H1 (cell line): Measurements from ENCODE around the gene CCDC12. TPM values are rescaled to one million over a fixed set of nuclear protein-coding genes. Genes with fewer than 3 reads are reported as not detected.
A peak's percentile ranks its signal among the peaks of the same experiment; 100 is the strongest.

ENCODE experiments used
- CTCF ChIA-PET: fragments of 300-600 bp; sonication (Branson Sonifier 250); formaldehyde crosslinking; loops from one replicate; lab custom pipeline; 2021; ENCODE audit not compliant: partially characterized antibody; lab: Charles Lee
- POLR2A ChIA-PET: fragments of 300-600 bp; sonication (Branson Sonifier 250); formaldehyde crosslinking; loops from one replicate; lab custom pipeline; 2021; ENCODE audit warnings: inconsistent platforms; ENCODE audit not compliant: partially characterized antibody; lab: Charles Lee
- DNase-seq, 2 experiments: peaks; one replicate each; pipeline versions ENCODE4 v3.0.0 to v3.0.0-alpha.2; 2010 to 2022; ENCODE audit warnings: low spot score in 2 of 2, low read depth in 1 of 2, mixed read lengths in 1 of 2
- FAIRE-seq: peaks from 2 replicates; lab custom pipeline; 2011; peaks lifted over from hg19 to GRCh38; lab: Jason Lieb, UNC
- H2AFZ ChIP-seq: 2 replicates; pipeline ENCODE4 v1.8.1; 2012; ENCODE audit warnings: low read length, inconsistent platforms
- H2AK5ac ChIP-seq: 2 replicates; pipeline ENCODE4 v1.6.1; 2013; ENCODE audit warnings: low read depth, low read length
- H2BK120ac ChIP-seq: replicated peaks from 2 replicates; pipeline ENCODE3; 2013; ENCODE audit warnings: low read depth, low read length, inconsistent platforms
- H2BK12ac ChIP-seq: 2 replicates; pipeline ENCODE4 v1.6.1; 2013; ENCODE audit warnings: low read depth, low read length
- H2BK15ac ChIP-seq: 2 replicates; pipeline ENCODE4 v1.6.1; 2013; ENCODE audit warnings: low read length
- H2BK20ac ChIP-seq: 2 replicates; pipeline ENCODE4 v1.6.1; 2013; ENCODE audit warnings: low read length
- H2BK5ac ChIP-seq: 2 replicates; pipeline ENCODE4 v1.6.1; 2013; ENCODE audit warnings: low read depth, low read length
- H3K14ac ChIP-seq: 2 replicates; pipeline ENCODE4 v1.6.1; 2013; ENCODE audit warnings: inconsistent platforms; ENCODE audit not compliant: insufficient read length
- H3K18ac ChIP-seq: 2 replicates; pipeline ENCODE4 v1.6.1; 2013; ENCODE audit warnings: low read length; ENCODE audit errors: extremely low read depth
- H3K23ac ChIP-seq: 2 replicates; pipeline ENCODE4 v1.6.1; 2013; ENCODE audit warnings: inconsistent platforms; ENCODE audit not compliant: insufficient read length
- H3K23me2 ChIP-seq: 2 replicates; pipeline ENCODE4 v1.6.1; 2013; ENCODE audit warnings: low read depth, low read length
- H3K27ac ChIP-seq: 2 replicates; pipeline ENCODE4 v1.6.1; 2011; ENCODE audit warnings: low read depth, low read length, inconsistent platforms
- H3K27me3 ChIP-seq, 4 experiments: replicated peaks in 1 of 4; 1 replicate in 1 of 4; 2 replicates in 3 of 4; pipeline versions ENCODE4 v1.6.1 to v1.8.1; 2011 to 2013; ENCODE audit warnings: low read length in 3 of 4, mild to moderate bottlenecking in 3 of 4, inconsistent platforms in 2 of 4, mixed read lengths in 2 of 4, moderate library complexity in 1 of 4; ENCODE audit not compliant: control insufficient read depth in 3 of 4, insufficient read depth in 3 of 4; ENCODE audit errors: extremely low read depth in 1 of 4
- H3K36me3 ChIP-seq, 4 experiments: 2 replicates each; pipeline versions ENCODE4 v1.6.1 to v1.8.1; 2011 to 2013; ENCODE audit warnings: mild to moderate bottlenecking in 4 of 4, low read length in 3 of 4, moderate library complexity in 2 of 4, control low read depth in 1 of 4, inconsistent platforms in 1 of 4; ENCODE audit not compliant: insufficient read depth in 4 of 4, control insufficient read depth in 2 of 4
- H3K4ac ChIP-seq: replicated peaks from 2 replicates; pipeline ENCODE3; 2013; ENCODE audit warnings: low read length, low read depth, mixed read lengths, inconsistent platforms; ENCODE audit not compliant: insufficient read length
- H3K4me1 ChIP-seq, 4 experiments: replicated peaks in 1 of 4; 1 replicate in 1 of 4; 2 replicates in 3 of 4; pipeline versions ENCODE4 v1.6.1 to v1.8.1; 2011 to 2013; ENCODE audit warnings: low read length in 3 of 4, inconsistent platforms in 2 of 4, mixed read lengths in 1 of 4; ENCODE audit not compliant: insufficient read depth in 4 of 4, control insufficient read depth in 3 of 4
- H3K4me2 ChIP-seq, 2 experiments: 2 replicates each; pipeline versions ENCODE4 v1.6.1 to v1.8.1; 2011 to 2013; ENCODE audit warnings: low read depth in 2 of 2, low read length in 2 of 2, control low read depth in 1 of 2, inconsistent platforms in 1 of 2, mild to moderate bottlenecking in 1 of 2; ENCODE audit not compliant: insufficient read depth in 1 of 2
- H3K4me3 ChIP-seq, 4 experiments: fragments of 200-600, 300-600 bp in 1 of 4; sonication (generic), shearing (Covaris generic), sonication (Bioruptor Twin) in 1 of 4; 2 replicates each; pipeline versions ENCODE4 v1.5.1 to v1.8.1; 2011 to 2016; ENCODE audit warnings: low read length in 4 of 4, low read depth in 3 of 4, control low read depth in 2 of 4, inconsistent platforms in 2 of 4, mild to moderate bottlenecking in 2 of 4, mixed read lengths in 1 of 4, moderate library complexity in 1 of 4; ENCODE audit not compliant: insufficient read depth in 2 of 4; ENCODE audit errors: extremely low read depth in 1 of 4
- H3K56ac ChIP-seq: replicated peaks from 2 replicates; pipeline ENCODE3; 2013; ENCODE audit warnings: low read depth, mild to moderate bottlenecking, mixed read lengths, low read length, inconsistent platforms; ENCODE audit not compliant: insufficient read length
- H3K79me1 ChIP-seq: 2 replicates; pipeline ENCODE4 v1.6.1; 2013; ENCODE audit warnings: low read depth, low read length, control low read depth
- H3K79me2 ChIP-seq, 2 experiments: 2 replicates each; pipeline versions ENCODE4 v1.6.1 to v1.8.1; 2012 to 2013; ENCODE audit warnings: low read length in 2 of 2, mild to moderate bottlenecking in 2 of 2, inconsistent platforms in 1 of 2; ENCODE audit not compliant: insufficient read depth in 2 of 2, control insufficient read depth in 1 of 2
- H3K9ac ChIP-seq, 4 experiments: replicated peaks in 1 of 4; 1 replicate in 1 of 4; 2 replicates in 3 of 4; pipeline versions ENCODE4 v1.6.1 to v1.8.1; 2011 to 2013; ENCODE audit warnings: low read depth in 3 of 4, low read length in 3 of 4, control low read depth in 2 of 4, mild to moderate bottlenecking in 2 of 4, moderate library complexity in 2 of 4, inconsistent platforms in 1 of 4; ENCODE audit errors: extremely low read depth in 1 of 4
- H3K9me3 ChIP-seq, 2 experiments: 2 replicates each; pipeline versions ENCODE4 v1.6.1 to v1.8.1; 2012 to 2013; ENCODE audit warnings: mild to moderate bottlenecking in 2 of 2, moderate library complexity in 2 of 2, control low read depth in 1 of 2, inconsistent platforms in 1 of 2, low read depth in 1 of 2, low read length in 1 of 2, mixed read lengths in 1 of 2; ENCODE audit not compliant: insufficient read depth in 2 of 2
- H4K20me1 ChIP-seq, 2 experiments: replicated peaks in 1 of 2; 2 replicates each; pipeline versions ENCODE3 to v1.8.1; 2011 to 2013; ENCODE audit warnings: inconsistent platforms in 2 of 2, low read length in 2 of 2, mild to moderate bottlenecking in 1 of 2; ENCODE audit not compliant: insufficient read depth in 2 of 2, control insufficient read depth in 1 of 2
- H4K5ac ChIP-seq: 2 replicates; pipeline ENCODE4 v1.6.1; 2013; ENCODE audit warnings: low read length, low read depth, mixed read lengths, inconsistent platforms; ENCODE audit not compliant: insufficient read length
- H4K8ac ChIP-seq: 2 replicates; pipeline ENCODE4 v1.8.0; 2013; ENCODE audit warnings: mild to moderate bottlenecking, moderate library complexity, low read length, inconsistent platforms; ENCODE audit not compliant: insufficient read depth; ENCODE audit errors: extremely low read depth
- H4K91ac ChIP-seq: replicated peaks from 2 replicates; pipeline ENCODE3; 2013; ENCODE audit warnings: low read length, mixed read lengths, inconsistent platforms; ENCODE audit not compliant: insufficient read length
- ASH2L ChIP-seq: fragments of 200-600, 300-600 bp; sonication (generic); IDR thresholded peaks from one replicate; pipeline ENCODE4 v1.7.1; 2017; ENCODE audit warnings: low read length
- KDM4A ChIP-seq: IDR thresholded peaks from one replicate; pipeline ENCODE4 v1.7.1; 2012; ENCODE audit warnings: low read depth, mild to moderate bottlenecking, moderate library complexity, low read length, inconsistent platforms; ENCODE audit not compliant: severe bottlenecking
- RAD21 ChIP-seq, 2 experiments: IDR thresholded peaks in 1 of 2; conservative IDR thresholded peaks in 1 of 2; 2 replicates each; pipeline ENCODE4 v1.6.1; 2011; ENCODE audit warnings: low read depth in 2 of 2, low read length in 2 of 2, improper control_type of control experiment in 1 of 2, inconsistent platforms in 1 of 2, mild to moderate bottlenecking in 1 of 2, moderate library complexity in 1 of 2
- WGBS, 2 experiments: shearing (Covaris generic) in 1 of 2; methylation state at CpG; one replicate each; pipeline versions ENCODE4 v1.1.6 to v1.1.7; 2013 to 2015; ENCODE audit warnings: low lambda C conversion rate in 2 of 2, mixed read lengths in 2 of 2, inconsistent platforms in 1 of 2, low coverage in 1 of 2, missing lambda C conversion rate in 1 of 2; ENCODE audit not compliant: insufficient replicate concordance in 2 of 2, insufficient coverage in 1 of 2, insufficient read length in 1 of 2; ENCODE audit errors: extremely low coverage in 1 of 2, missing lambda C conversion rate in 1 of 2; 5-methylcytosine and 5-hydroxymethylcytosine counted together
- polyA plus RNA-seq, 7 experiments: library from polyadenylated mRNA; depleted of rRNA in 3 of 7; stranded (reverse) in 5 of 7; unstranded in 2 of 7; fragments of >200 nt in 5 of 7; fragments of 200-250 nt in 2 of 7; gene quantifications; 1 replicate in 5 of 7; 2 replicates in 1 of 7; 4 replicates in 1 of 7; pipeline versions ENCODE4 v1.2.1 to v1.2.3, GENCODE V29; 2011 to 2013; ENCODE audit warnings: missing spikeins in 2 of 7, mixed read lengths in 2 of 7
- total RNA-seq: library from RNA; stranded (reverse); fragmentation: NEBNext Ultra II Directional; extraction: Animal tissue kit (Norgen Biotek cat#: 25700); gene quantifications from 2 replicates; pipeline ENCODE4 v1.2.1, GENCODE V29; 2021

The CCDC12 gene
- total and polyA plus RNA-seq, 2 of the 8 experiments (the other 6 are each of a cell fraction or from before 2014, with no cell fraction given), result 29.5 to 41.3 TPM

DNA sequence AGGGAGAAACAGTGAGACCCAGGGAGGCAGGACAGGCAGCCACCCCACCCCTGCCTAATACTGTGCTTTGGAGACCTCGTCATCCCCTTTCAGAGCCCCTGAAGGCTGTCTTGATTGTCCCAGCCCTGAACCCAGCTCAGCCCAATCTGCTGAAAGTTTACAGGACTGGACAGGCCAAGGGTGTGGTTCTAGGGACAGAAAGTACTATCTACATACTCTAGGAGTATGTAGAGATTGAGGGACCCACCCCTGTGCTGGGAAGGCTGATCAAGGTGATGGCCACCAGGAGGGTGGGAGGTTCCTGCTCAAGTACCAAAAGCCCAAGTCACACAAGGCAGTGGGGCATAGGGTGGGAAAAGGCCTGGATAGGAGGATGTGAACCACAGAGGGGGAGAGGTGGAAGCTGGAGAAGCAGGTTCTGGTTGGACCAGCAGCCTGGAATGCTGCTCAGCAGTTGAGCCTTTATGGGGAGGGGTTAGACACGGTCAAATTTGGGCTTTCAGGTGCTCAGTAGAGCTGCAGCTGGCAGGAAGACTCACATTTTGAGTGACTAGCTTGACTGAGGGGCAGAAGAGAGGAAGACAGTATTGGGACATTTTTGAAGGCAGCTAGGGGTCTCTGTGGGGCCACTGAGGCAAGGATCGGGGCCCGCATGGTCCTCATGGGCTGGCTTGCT, 9.6 kb upstream of the CCDC12 start:
- TF ChIP-seq KDM4A, result no peak
- no peak for TF ChIP-seq ASH2L
- no peak for TF ChIP-seq RAD21 (IDR thresholded peaks at IDR 0.05 in 1 of 2, conservative IDR thresholded peaks at IDR 0.05 in 1 of 2; ENCODE audit: low read depth in 2 of 2, low read length in 2 of 2)
- Histone ChIP-seq H2AK5ac (no peak overlapping the region), H4K8ac (no peak overlapping the region), H4K20me1 (peaks cover 4 to 19% of the 10 kb centered on the region in 2 experiments), H3K4me2 (no peak overlapping the region), H3K9me3 (no peaks in the 10 kb centered on the region), H3K23ac (no peak overlapping the region), H3K36me3 (no peaks in the 10 kb centered on the region; a peak in 1 of 8 replicates), H4K5ac (no peak overlapping the region), H3K79me2 (no peaks in the 10 kb centered on the region; a peak in 1 of 4 replicates), H4K91ac (no peak overlapping the region), H2BK15ac (0 out of 2 replicates have a peak overlapping the region, but pooled peaks have one; percentile 40), H3K79me1 (no peaks in the 10 kb centered on the region), H2BK120ac (no peak overlapping the region), H2BK5ac (no peak overlapping the region), H3K18ac (no peak overlapping the region), H3K27ac (no peak overlapping the region), H3K56ac (no peak overlapping the region), H2BK12ac (no peak overlapping the region), H2BK20ac (no peak overlapping the region), H3K14ac (no peak overlapping the region), H3K23me2 (no peaks in the 10 kb centered on the region), H3K4me1 (peaks cover 3 to 37% (median 16%) of the 10 kb centered on the region in 4 experiments), H3K27me3 (peaks cover 0 to 4% (median 0%) of the 10 kb centered on the region in 4 experiments; a peak in 1 of 7 replicates), H3K4me3 (no peak overlapping the region), H2AFZ (no peak overlapping the region), H3K4ac (no peak overlapping the region), H3K9ac (no peak overlapping the region)
- DNase-seq (no peak), FAIRE-seq (no peak)
- ChIA-PET POLR2A (interaction anchor here (1.5 kb wide), 1 partner anchor 20 kb away, joined by 3 read pairs; no protein-coding TSS in a partner anchor), CTCF (interaction anchor here (1.5 to 13.0 kb wide), 4 partner anchors 17 to 138 kb away, joined by 3 to 130 read pairs (median 6); no protein-coding TSS in a partner anchor)
- WGBS, 2 experiments, result 98% methylated on average over 4 of the region's 4 CpGs; no CpG with 5 or more reads in 1 of the 2 experiments
